Cardiac muscle cell (in vitro differentiated cells and primary cell): ENCODE measurements around the gene NRG3. TPM values are rescaled to one million over a fixed set of nuclear protein-coding genes. Genes with fewer than 3 reads are reported as not detected.

ENCODE experiments used
- DNase-seq, 2 donors: peaks; one replicate each; pipeline versions ENCODE4 v3.0.0 to v3.0.0-alpha.2; 2010 to 2017; ENCODE audit warnings: low read depth in 1 of 2, low spot score in 1 of 2
- H3K27ac ChIP-seq: fragments of 200-600 bp; sonication (generic); 2 replicates; pipeline ENCODE4 v1.5.1; 2016
- H3K27me3 ChIP-seq: fragments of 200-600 bp; sonication (generic); 2 replicates; pipeline ENCODE4 v1.6.0; 2016; ENCODE audit warnings: control low read depth
- H3K36me3 ChIP-seq: fragments of 200-600 bp; sonication (generic); 2 replicates; pipeline ENCODE4 v1.5.1; 2016; ENCODE audit warnings: control low read depth
- H3K4me1 ChIP-seq: fragments of 200-600 bp; sonication (generic); 2 replicates; pipeline ENCODE4 v1.8.1; 2017; ENCODE audit warnings: low read depth, mild to moderate bottlenecking, mixed run types
- H3K4me3 ChIP-seq: fragments of 200-600 bp; sonication (generic); 2 replicates; pipeline ENCODE4 v1.5.1; 2016; ENCODE audit warnings: mild to moderate bottlenecking
- H3K9me3 ChIP-seq: fragments of 200-600 bp; sonication (generic); 2 replicates; pipeline ENCODE4 v1.5.1; 2017; ENCODE audit warnings: low read depth, mild to moderate bottlenecking, control low read depth
- polyA plus RNA-seq: library from polyadenylated mRNA; unstranded; fragments of >200 nt; fragmentation: Nextera tagmentation; extraction: Ambion mirVana; gene quantifications from 2 replicates; pipeline ENCODE4 v1.2.1, GENCODE V29; 2016
- total RNA-seq: library from RNA; depleted of rRNA; stranded (reverse); fragments of >200 nt; gene quantifications from 2 replicates; pipeline ENCODE4 v1.2.3, GENCODE V29; 2016
- TF ChIP-seq, protein P1 (sequence below): IDR thresholded peaks from 2 replicates; pipeline ENCODE4 v1.5.1; 2012; ENCODE audit warnings: low read depth, mild to moderate bottlenecking, low read length

NRG3 gene
- total and polyA plus RNA-seq, 2 experiments from 2014 or later = 0.48 to 0.55 TPM

DNA sequence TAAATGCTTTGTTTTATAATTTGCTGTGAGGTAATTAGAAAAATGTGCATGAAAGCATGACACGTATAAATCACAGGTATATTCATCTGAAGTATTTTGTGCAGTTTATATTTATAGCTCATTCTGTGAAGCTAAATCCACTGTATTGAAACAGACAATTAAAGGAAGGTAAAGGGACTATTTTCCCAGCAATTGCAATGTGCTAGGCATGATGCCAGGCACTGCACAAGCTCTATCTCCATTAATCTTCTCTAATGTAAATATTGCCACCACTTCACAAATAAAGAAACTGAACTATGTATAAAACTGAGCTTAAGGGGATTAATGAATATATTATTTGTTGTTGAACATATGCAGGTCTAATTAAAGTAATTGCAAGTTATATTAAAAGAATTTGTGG, 1012.5 kb downstream of the NRG3 start:
- Histone ChIP-seq H3K9me3 (no peaks in the 10 kb centered on the region), H3K4me3 (no peak overlapping the region), H3K27ac (no peak overlapping the region), H3K4me1 (peaks cover 12% of the 10 kb centered on the region), H3K36me3 (no peaks in the 10 kb centered on the region), H3K27me3 (no peaks in the 10 kb centered on the region)
- no peak for DNase-seq
- TF ChIP-seq, protein P1, sequence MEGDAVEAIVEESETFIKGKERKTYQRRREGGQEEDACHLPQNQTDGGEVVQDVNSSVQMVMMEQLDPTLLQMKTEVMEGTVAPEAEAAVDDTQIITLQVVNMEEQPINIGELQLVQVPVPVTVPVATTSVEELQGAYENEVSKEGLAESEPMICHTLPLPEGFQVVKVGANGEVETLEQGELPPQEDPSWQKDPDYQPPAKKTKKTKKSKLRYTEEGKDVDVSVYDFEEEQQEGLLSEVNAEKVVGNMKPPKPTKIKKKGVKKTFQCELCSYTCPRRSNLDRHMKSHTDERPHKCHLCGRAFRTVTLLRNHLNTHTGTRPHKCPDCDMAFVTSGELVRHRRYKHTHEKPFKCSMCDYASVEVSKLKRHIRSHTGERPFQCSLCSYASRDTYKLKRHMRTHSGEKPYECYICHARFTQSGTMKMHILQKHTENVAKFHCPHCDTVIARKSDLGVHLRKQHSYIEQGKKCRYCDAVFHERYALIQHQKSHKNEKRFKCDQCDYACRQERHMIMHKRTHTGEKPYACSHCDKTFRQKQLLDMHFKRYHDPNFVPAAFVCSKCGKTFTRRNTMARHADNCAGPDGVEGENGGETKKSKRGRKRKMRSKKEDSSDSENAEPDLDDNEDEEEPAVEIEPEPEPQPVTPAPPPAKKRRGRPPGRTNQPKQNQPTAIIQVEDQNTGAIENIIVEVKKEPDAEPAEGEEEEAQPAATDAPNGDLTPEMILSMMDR = no peak

DNA sequence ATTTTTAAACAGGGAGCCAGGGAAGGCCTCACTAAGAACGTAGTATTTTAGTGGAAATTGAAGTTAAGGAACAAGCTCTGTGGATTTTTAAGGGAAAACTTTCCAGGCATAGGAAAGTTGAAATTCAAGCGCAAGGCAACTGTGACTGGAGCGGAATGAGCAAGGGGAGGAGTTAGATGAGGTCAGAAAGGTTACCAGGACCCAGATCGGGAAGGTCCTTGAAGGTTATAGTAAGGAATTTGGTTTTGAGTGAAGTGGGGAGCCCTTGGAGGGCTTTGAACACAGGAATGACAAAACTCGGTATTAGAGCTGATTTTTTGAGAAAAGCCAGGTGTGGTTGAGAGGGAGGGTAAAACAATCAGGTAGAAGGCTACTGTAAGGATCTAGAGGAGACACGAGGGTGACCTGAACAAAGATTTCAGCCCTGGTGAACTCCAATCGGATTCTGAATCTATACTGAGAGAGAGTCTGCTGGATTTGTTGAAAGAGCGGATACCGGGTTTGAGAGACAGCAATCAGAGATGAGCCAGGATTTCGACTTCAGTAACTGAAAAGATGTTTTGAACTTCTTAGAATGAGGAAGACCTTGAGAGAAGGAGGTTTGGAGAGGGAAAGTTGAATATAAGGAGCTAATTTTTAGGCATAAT, 1013.9 kb downstream of the NRG3 start:
- Histone ChIP-seq H3K4me1 (peaks cover 7% of the 10 kb centered on the region), H3K9me3 (no peaks in the 10 kb centered on the region), H3K27me3 (no peaks in the 10 kb centered on the region), H3K4me3 (no peak overlapping the region), H3K36me3 (no peaks in the 10 kb centered on the region), H3K27ac (no peak overlapping the region)
- peak in 1 of 2 donors; percentile 11 for DNase-seq
- TF ChIP-seq, protein P1 = no peak

DNA sequence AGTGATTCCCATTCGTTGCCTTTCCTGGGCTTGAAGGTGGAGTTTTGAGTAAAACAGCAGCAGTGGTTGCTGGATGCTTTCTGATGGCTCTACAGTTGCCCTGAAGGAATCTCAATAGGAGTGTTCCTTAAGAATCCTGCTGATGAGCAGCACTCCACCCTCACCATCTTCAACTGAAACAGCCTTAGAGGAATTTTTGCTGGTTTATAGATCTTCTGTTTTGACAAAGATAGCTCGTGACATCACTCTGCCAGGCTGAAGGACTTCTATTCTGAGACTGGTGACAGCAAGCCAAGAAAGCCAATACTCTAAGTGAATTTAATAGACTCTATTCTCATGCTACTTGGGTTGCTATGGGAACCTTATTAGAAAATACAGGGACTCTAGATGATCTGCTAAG, 1014.7 kb downstream of the NRG3 start:
- Histone ChIP-seq H3K4me3 (no peak overlapping the region), H3K4me1 (peaks cover 7% of the 10 kb centered on the region), H3K27ac (no peak overlapping the region), H3K36me3 (no peaks in the 10 kb centered on the region), H3K9me3 (no peaks in the 10 kb centered on the region), H3K27me3 (no peaks in the 10 kb centered on the region)
- no peak for DNase-seq
- TF ChIP-seq, protein P1 = no peak

DNA sequence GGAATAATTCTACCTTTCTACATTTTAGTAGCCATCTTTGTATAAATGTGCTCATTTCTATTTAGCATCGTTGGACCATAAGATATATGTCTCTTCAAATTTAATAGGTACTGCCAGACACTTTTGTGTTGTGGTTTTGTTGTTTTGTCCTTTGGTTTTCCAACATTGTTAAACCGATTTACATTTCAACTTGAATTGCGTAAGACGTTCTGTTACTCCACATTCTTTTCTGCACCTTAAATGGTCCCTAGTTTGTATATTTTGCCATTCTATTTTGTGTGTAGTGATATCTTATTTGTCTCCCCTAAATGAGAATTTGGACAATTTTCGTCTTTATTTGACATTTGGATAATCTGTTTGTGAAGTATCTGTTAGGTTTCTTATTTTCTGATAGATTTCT, 1015.6 kb downstream of the NRG3 start:
- H3K36me3 ChIP-seq = no peaks in the 10 kb centered on the region
- H3K9me3 ChIP-seq = no peaks in the 10 kb centered on the region
- H3K4me1 ChIP-seq = peaks cover 7% of the 10 kb centered on the region
- no peak for DNase-seq
- no peak overlapping the region for H3K4me3 ChIP-seq
- no peaks in the 10 kb centered on the region for H3K27me3 ChIP-seq
- no peak overlapping the region for H3K27ac ChIP-seq
- TF ChIP-seq, protein P1 = no peak

DNA sequence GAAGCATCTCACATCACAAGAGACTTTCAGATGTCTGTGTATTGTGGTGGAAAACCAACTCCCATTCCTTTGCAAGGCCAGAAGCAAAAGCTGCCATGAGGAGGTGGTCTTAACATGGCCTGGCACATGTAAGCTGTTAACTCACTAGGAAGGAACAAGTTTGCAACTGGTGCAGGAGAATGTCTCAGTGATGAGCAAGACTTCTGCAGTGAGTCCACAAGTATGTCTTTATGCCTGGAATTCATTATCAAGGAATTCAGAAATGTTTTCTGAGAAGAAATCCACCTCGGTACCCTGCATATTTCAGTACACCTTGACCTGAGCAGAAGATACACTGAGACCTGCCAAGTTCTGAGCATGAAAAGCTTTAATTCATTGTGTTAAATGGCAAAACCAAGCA, 1033.1 kb downstream of the NRG3 start:
- H3K27me3 ChIP-seq = no peaks in the 10 kb centered on the region
- DNase-seq = no peak
- no peak overlapping the region for H3K4me3 ChIP-seq
- no peak overlapping the region for H3K27ac ChIP-seq
- H3K4me1 ChIP-seq = no peaks in the 10 kb centered on the region
- H3K9me3 ChIP-seq = no peaks in the 10 kb centered on the region
- no peaks in the 10 kb centered on the region for H3K36me3 ChIP-seq
- TF ChIP-seq, protein P1 = no peak
